ENCODE measurements around the gene HOXC10. TPM values are rescaled to one million over a fixed set of nuclear protein-coding genes. Genes with fewer than 3 reads are reported as not detected.
A peak's percentile ranks its signal among the peaks of the same experiment; 100 is the strongest.

The HOXC10 gene
- total and polyA plus RNA-seq, 4 donors: 0.18 TPM; not detected in 3

GRCh38 chr12:53972722-53973235, 12.2 kb upstream of the HOXC10 start, which contains the start of gene HOXC11:
Gene HOXC11 (plus strand): TSS chr12:53973126. CDS start chr12:53973242, 116 bp downstream.
- 6 to 10% methylated on average over 21 of the region's 21 CpGs for WGBS, 2 donors
- DNase-seq: no peak
- no peak within 1 kb of the TSS for H3K4me3 ChIP-seq
- peaks cover 41 to 98% (median 87%) of the 10 kb centered on the region in 3 donors for H3K27me3 ChIP-seq (ENCODE audit: control insufficient read depth in 3 of 3, insufficient read depth in 3 of 3, low read length in 2 of 3)
- no peak for ATAC-seq (ENCODE audit: insufficient read depth, low FRiP score)
- TF ChIP-seq CTCF (IDR thresholded peaks at IDR 0.05; ENCODE audit: control extremely low read depth, extremely low read depth): no peak
- H3K9ac ChIP-seq (ENCODE audit: insufficient read depth in 1 of 2, low read length in 2 of 2): no peak within 1 kb of the TSS
- H3K27ac ChIP-seq (ENCODE audit: low read depth in 1 of 2, low read length in 1 of 2): no peak within 1 kb of the TSS
- peaks cover 0 to 16% (median 4%) of the 10 kb centered on the region in 5 donors for H3K4me1 ChIP-seq (ENCODE audit: control insufficient read depth in 5 of 5, insufficient read depth in 5 of 5, low read length in 5 of 5)
- H3K36me3 ChIP-seq (ENCODE audit: control insufficient read depth in 4 of 4, insufficient read depth in 4 of 4, low read length in 4 of 4): no peaks in the 10 kb centered on the region
- H3K9me3 ChIP-seq (ENCODE audit: control insufficient read depth in 4 of 4, insufficient read depth in 3 of 4, low read length in 3 of 4): peaks cover 0 to 16% (median 0%) of the 10 kb centered on the region in 4 donors

- Histone ChIP-seq H3K4me1 (ENCODE audit: control insufficient read depth in 5 of 5, insufficient read depth in 5 of 5, low read length in 5 of 5) (peaks cover 0 to 16% (median 4%) of the 10 kb centered on the region in 5 donors), H3K36me3 (ENCODE audit: control insufficient read depth in 4 of 4, insufficient read depth in 4 of 4, low read length in 4 of 4) (no peaks in the 10 kb centered on the region), H3K9me3 (ENCODE audit: control insufficient read depth in 4 of 4, insufficient read depth in 3 of 4, low read length in 3 of 4) (peaks cover 0 to 17% (median 0%) of the 10 kb centered on the region in 4 donors), H3K27ac (ENCODE audit: low read depth in 1 of 2, low read length in 1 of 2) (no peak overlapping the region), H3K27me3 (ENCODE audit: control insufficient read depth in 3 of 3, insufficient read depth in 3 of 3, low read length in 2 of 3) (peaks cover 40 to 98% (median 86%) of the 10 kb centered on the region in 3 donors), H3K4me3 (no peak overlapping the region), H3K9ac (ENCODE audit: insufficient read depth in 1 of 2, low read length in 2 of 2) (no peak overlapping the region)
- WGBS, 2 donors: 2 to 4% methylated on average over 68 to 71 of the region's 71 CpGs
- DNase-seq (no peak), ATAC-seq (ENCODE audit: insufficient read depth, low FRiP score) (no peak)
- no peak for TF ChIP-seq CTCF (IDR thresholded peaks at IDR 0.05; ENCODE audit: control extremely low read depth, extremely low read depth)
These were observed 11.5 kb upstream of the HOXC10 start for GRCh38 chr12:53973236-53974042.

- Histone ChIP-seq H3K4me1 (ENCODE audit: control insufficient read depth in 5 of 5, insufficient read depth in 5 of 5, low read length in 5 of 5) (peaks cover 0 to 16% (median 4%) of the 10 kb centered on the region in 5 donors), H3K27me3 (ENCODE audit: control insufficient read depth in 3 of 3, insufficient read depth in 3 of 3, low read length in 2 of 3) (peaks cover 43 to 98% (median 86%) of the 10 kb centered on the region in 3 donors), H3K4me3 (no peak within 1 kb of the TSS), H3K9me3 (ENCODE audit: control insufficient read depth in 4 of 4, insufficient read depth in 3 of 4, low read length in 3 of 4) (peaks cover 0 to 17% (median 0%) of the 10 kb centered on the region in 4 donors), H3K27ac (ENCODE audit: low read depth in 1 of 2, low read length in 1 of 2) (no peak within 1 kb of the TSS), H3K36me3 (ENCODE audit: control insufficient read depth in 4 of 4, insufficient read depth in 4 of 4, low read length in 4 of 4) (no peaks in the 10 kb centered on the region), H3K9ac (ENCODE audit: insufficient read depth in 1 of 2, low read length in 2 of 2) (no peak within 1 kb of the TSS)
- DNase-seq (peak in 1 of 3 donors; percentile 41), ATAC-seq (ENCODE audit: insufficient read depth, low FRiP score) (no peak)
- no peak for TF ChIP-seq CTCF (IDR thresholded peaks at IDR 0.05; ENCODE audit: control extremely low read depth, extremely low read depth)
- 3% methylated on average over 48 to 63 of the region's 63 CpGs for WGBS, 2 donors
These were observed 10.6 kb upstream of the HOXC10 start, which contains the start of gene HOTAIR for GRCh38 chr12:53974084-53975063. Gene HOTAIR (minus strand): TSS chr12:53974954.

All from lung (tissue), 12 donors.